Tibial nerve (tissue), 4 donors: ENCODE data around the gene MYH7B.

Source experiments
- EP300 ChIP-seq, 2 donors: sonication (generic); formaldehyde crosslinking; IDR thresholded peaks; one replicate each; pipeline ENCODE4 v1.6.1; 2017; ENCODE audit warnings: antibody characterized with exemption in 2 of 2, mild to moderate bottlenecking in 1 of 2
- TF ChIP-seq, protein P1 (sequence below), 5 experiments: fragments of 200-600 bp in 3 of 5; fragments of 450-650 bp in 2 of 5; sonication (generic) in 3 of 5; IDR thresholded peaks; one replicate each; pipeline ENCODE4 v1.5.1; 2016 to 2019; ENCODE audit warnings: antibody characterized with exemption in 5 of 5, mild to moderate bottlenecking in 3 of 5, moderate library complexity in 2 of 5

DNA sequence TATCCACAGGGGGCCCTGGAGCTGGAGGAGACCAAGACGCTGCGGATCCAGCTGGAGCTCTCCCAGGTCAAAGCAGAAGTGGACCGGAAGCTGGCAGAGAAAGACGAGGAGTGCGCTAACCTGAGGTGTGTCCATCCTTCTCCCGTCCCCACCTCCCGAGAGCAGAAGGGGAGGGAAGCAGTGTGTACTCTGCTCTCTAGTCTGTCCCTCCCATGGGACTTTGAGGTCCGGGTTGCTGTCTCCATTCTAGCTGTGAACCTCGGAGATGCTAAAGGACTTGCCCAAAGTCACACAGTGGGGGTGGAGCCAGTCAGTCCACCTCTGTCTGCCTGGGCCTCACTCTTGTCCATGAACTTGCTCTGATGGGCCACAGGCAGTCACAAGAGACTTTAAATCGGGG lies 44.1 kb downstream of the MYH7B start:
- TF ChIP-seq EP300 (IDR thresholded peaks at IDR 0.05) = no peak
- TF ChIP-seq, protein P1, sequence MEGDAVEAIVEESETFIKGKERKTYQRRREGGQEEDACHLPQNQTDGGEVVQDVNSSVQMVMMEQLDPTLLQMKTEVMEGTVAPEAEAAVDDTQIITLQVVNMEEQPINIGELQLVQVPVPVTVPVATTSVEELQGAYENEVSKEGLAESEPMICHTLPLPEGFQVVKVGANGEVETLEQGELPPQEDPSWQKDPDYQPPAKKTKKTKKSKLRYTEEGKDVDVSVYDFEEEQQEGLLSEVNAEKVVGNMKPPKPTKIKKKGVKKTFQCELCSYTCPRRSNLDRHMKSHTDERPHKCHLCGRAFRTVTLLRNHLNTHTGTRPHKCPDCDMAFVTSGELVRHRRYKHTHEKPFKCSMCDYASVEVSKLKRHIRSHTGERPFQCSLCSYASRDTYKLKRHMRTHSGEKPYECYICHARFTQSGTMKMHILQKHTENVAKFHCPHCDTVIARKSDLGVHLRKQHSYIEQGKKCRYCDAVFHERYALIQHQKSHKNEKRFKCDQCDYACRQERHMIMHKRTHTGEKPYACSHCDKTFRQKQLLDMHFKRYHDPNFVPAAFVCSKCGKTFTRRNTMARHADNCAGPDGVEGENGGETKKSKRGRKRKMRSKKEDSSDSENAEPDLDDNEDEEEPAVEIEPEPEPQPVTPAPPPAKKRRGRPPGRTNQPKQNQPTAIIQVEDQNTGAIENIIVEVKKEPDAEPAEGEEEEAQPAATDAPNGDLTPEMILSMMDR (IDR thresholded peaks at IDR 0.05) = no peak
